GM13976 (cell line): ENCODE results near the gene DICER1.

ENCODE experiments used
- DNase-seq: peaks from one replicate; pipeline ENCODE4 v3.0.0; 2012; ENCODE audit warnings: low spot score
- in situ Hi-C: fragments of 300-500 bp; cut with MboI; formaldehyde crosslinking; loops from one replicate; pipeline ENCODE4 v1.12.0; 2022; ENCODE audit warnings: low sequenced_read_pairs, mixed read lengths, inconsistent platforms; ENCODE audit not compliant: unreplicated experiment
- TF ChIP-seq, protein P1 (sequence below): IDR thresholded peaks from 2 replicates; pipeline ENCODE4 v1.5.1; 2012; ENCODE audit warnings: borderline replicate concordance, mild to moderate bottlenecking; ENCODE audit not compliant: insufficient read depth; ENCODE audit errors: extremely low read depth, missing control alignments, control extremely low read depth

The DICER1 gene

DNA sequence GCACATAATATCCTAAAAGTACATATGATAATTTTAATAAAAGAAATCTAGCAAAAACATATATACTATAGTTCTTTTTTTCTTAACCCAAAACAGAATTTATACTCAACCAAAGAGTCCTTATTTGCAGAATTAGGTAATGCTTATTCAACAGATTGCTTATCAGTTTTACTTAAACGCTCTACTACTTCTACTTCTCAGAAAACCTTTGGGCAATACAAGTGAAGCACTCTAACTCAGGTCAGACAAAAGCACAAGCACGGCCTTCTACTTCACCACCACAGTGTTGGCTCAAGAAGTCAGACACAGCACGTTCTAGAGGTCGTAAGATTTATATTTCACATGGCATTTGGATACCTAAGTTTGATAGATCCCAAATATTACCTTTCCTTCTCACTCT lies 29.2 kb downstream of the DICER1 start:
- TF ChIP-seq, protein P1, sequence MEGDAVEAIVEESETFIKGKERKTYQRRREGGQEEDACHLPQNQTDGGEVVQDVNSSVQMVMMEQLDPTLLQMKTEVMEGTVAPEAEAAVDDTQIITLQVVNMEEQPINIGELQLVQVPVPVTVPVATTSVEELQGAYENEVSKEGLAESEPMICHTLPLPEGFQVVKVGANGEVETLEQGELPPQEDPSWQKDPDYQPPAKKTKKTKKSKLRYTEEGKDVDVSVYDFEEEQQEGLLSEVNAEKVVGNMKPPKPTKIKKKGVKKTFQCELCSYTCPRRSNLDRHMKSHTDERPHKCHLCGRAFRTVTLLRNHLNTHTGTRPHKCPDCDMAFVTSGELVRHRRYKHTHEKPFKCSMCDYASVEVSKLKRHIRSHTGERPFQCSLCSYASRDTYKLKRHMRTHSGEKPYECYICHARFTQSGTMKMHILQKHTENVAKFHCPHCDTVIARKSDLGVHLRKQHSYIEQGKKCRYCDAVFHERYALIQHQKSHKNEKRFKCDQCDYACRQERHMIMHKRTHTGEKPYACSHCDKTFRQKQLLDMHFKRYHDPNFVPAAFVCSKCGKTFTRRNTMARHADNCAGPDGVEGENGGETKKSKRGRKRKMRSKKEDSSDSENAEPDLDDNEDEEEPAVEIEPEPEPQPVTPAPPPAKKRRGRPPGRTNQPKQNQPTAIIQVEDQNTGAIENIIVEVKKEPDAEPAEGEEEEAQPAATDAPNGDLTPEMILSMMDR = no peak
- DNase-seq = no peak
- in situ Hi-C loops = loop anchor here (25.0 kb wide), 1 partner anchor 1141 kb away; the partner anchor contains the start of genes ASB2 and CCDC197

DNA sequence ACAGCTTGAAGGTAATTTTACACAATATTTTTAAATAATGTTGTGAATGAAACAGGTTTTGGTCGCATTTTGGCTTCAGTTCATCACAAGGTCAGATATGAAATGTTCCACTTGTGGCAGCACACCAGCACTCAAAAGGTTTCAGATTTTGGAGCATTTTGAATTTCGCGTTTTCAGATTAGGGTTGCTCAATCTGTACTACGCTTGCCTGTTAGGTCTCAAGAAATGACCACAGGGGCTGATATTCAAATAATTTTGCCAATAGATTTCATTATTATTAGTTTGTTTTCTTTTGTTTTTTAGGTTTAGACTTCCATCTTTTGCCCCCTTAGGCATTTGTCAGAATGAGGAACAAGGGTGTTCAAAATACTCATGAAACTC lies 29.8 kb downstream of the DICER1 start:
- DNase-seq = no peak
- in situ Hi-C loops = loop anchor here (25.0 kb wide), 1 partner anchor 1140 kb away; the partner anchor contains the start of genes ASB2 and CCDC197
- TF ChIP-seq, protein P1 = no peak

DNA sequence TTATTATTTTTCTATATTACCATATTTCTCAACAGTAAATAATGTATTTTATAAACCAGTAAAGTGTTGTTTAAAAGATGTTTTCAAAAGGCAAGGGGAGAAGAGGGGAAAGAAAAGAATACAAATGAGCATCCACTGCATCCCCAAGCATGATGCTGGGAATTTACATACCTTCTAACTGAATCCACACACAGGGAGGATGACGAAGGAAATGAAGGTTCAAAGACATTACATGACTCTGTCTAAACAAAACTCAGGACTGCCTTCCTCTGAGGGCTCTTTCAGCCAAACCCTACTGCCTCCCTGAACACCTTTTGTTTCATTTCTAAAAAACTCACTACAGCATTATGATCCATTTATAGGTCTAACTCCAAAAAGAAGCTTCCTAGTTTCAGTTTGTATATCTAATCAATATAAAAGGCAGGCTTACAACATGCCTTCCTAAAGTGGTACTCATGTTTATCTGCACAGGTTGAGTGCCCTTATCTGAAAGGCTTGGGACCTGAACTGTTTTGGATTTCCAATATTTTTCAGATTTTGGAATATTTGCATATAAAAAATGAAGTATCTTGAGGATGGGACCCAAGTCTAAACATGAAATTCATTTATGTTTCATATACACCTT lies 30.3 kb downstream of the DICER1 start:
- no peak for DNase-seq
- in situ Hi-C loops = loop anchor here (25.0 kb wide), 1 partner anchor 1140 kb away; the partner anchor contains the start of genes ASB2 and CCDC197
- TF ChIP-seq, protein P1 = no peak

DNA sequence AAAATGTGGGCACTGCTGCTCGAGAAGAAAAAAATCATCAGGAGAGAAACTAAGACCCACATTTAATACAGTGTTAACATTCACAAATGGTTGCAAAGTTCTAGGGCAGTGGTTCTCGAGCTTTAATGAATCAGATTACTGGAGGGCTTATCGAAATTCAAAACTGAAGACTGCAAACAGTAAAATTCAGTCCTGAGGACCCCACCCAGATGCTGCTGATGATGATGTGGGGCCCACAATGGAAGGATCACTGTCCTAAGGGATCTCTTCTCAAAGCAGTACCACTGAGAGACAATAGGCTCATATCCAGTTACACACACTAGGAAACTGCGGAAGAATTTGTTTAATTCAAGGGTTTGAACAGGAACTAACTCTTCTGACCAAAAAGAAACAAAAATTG lies 31.4 kb downstream of the DICER1 start:
- in situ Hi-C loops = loop anchor here (25.0 kb wide), 1 partner anchor 1139 kb away; the partner anchor contains the start of genes ASB2 and CCDC197
- TF ChIP-seq, protein P1 = no peak
- DNase-seq = no peak

DNA sequence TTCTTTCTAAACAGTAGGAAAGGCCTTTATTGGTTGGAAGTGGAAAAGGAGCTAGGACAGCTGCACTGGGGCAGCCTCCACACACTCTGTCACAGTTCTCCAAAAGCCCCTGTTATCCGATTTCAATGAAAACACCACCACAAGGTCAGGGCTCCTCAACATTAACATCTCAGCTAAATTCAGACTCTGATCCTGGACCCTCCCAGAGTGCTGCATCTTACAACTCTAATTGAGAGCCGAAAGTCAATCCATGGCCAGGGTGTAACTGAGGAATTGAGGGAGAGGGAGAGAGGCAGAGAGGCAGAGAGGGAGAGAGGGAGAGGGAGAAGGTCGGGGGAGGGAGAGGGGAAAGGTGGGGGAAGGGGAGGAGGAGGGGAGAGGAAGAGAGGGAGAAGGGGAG lies 32.1 kb downstream of the DICER1 start:
- in situ Hi-C loops = loop anchor here (25.0 kb wide), 1 partner anchor 1138 kb away; the partner anchor contains the start of genes ASB2 and CCDC197
- DNase-seq = no peak

DNA sequence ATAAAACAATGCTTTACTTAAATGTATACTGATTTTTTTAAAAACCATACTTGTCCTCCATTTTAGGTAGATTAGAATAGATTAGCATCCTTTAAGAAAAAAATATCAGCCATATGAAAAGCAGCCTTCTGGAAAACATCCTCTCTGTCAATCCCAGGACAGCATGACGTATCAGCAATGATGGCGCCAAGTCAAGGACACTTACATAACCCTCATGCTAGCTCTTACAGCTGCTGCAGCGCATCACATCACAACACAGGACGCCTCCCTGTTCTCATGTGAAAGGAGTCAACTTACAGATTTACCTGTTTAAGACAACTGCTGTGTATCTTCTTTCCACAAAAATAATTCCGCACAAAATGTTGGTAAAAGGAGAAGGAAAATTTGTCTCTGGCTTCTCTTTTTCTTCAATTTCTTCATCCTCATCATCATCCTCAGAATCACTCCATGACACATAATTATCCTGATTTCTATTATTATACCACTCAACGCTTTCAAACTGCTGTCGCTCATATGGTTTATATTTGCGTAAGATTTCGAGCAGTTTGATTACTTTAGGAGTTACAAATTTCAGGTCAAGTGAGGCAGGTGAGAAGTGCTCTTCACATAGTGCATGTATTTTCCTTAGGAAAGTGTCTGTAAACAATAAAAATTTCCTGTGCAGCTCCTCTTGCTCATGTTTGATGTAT lies 33.3 kb downstream of the DICER1 start:
- DNase-seq = no peak
- TF ChIP-seq, protein P1 = no peak
- in situ Hi-C loops = no loop called here

More for the DNA sequence above, 32.1 kb downstream of the DICER1 start:
- TF ChIP-seq, protein P1 = no peak
